ELR (cell line): ENCODE results near the gene C12orf57.

Experiments used
- DNase-seq: peaks from one replicate; pipeline ENCODE4 v3.0.0-alpha.2; 2015; ENCODE audit warnings: low read depth

The C12orf57 gene

DNA sequence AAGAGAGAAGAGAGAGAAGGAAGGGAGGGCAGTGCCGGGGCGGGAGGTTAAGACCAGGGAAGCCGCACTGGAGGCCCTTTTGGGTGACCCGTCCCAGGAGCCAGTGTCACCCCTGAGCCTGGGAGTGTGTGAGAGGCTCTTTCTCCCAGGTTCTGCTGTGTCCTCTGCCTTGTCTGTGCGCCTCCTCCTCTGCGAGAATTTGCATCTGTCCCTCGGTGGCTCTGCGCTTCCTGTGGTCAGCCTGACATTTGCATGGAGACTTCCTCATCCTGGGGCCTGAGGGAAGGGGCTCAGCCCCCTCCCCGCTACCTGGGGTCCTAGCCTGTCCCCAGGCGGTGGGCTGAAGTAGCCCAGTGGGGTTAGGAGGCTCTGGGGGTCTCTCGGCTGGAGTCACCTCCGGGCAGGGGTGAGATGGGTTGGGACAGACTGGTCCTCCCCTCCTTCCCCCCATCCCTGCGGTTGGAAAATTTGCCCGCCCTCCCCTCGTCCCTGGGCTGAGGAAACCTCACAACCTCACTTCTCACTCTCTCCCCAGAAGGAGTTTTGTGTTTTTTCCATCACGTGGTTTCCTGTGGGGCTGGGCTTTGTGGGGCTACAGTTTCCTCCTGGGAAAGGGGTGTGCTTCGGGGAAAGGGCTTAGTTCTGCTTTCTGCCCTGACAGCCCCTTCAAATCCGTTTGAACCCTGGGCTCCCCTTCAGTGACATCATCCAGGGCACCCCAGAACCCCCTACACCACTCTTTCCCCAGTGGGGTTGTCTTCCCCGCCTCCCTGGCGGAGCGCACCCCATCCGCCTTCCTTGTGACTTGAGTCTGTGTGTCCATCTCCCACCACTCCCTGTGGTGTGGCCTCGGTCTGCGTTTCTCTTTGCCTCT, 9.9 kb downstream of the C12orf57 start:
- DNase-seq, result no peak

GRCh38 chr12:6954316-6955107, 10.7 kb downstream of the C12orf57 start:
- no peak for DNase-seq

DNA sequence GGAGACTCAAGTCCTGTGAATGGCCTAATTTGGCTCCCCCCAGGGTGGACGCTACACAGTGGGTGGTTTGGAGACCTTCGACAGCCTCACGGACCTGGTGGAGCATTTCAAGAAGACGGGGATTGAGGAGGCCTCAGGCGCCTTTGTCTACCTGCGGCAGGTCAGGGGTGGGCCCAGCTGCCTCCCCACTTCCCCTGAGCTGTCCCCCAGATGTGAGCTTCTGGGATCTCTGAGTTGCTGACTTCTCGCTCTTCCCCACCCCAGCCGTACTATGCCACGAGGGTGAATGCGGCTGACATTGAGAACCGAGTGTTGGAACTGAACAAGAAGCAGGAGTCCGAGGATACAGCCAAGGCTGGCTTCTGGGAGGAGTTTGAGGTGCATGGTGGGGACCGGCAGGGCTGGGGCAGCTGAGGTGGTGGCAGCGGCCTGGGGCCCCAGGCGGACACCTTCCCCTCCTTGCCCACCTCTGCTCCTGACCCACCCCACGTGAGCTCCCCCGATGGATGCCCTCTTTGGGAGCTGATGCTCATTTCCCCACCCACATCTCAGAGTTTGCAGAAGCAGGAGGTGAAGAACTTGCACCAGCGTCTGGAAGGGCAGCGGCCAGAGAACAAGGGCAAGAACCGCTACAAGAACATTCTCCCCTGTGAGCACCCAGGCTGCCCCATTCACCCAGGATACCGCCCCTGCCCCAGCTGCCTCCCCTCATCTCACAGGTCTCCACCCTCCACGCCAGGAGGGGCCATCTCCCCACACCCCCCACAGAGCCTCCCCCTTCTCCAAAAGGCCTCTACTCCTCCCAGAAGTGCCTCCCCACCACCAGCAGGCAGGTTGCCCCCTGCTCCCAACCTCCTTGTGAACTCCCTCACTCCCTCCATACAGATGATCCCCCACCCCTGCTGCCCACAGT, 11.5 kb downstream of the C12orf57 start:
- no peak for DNase-seq

DNA sequence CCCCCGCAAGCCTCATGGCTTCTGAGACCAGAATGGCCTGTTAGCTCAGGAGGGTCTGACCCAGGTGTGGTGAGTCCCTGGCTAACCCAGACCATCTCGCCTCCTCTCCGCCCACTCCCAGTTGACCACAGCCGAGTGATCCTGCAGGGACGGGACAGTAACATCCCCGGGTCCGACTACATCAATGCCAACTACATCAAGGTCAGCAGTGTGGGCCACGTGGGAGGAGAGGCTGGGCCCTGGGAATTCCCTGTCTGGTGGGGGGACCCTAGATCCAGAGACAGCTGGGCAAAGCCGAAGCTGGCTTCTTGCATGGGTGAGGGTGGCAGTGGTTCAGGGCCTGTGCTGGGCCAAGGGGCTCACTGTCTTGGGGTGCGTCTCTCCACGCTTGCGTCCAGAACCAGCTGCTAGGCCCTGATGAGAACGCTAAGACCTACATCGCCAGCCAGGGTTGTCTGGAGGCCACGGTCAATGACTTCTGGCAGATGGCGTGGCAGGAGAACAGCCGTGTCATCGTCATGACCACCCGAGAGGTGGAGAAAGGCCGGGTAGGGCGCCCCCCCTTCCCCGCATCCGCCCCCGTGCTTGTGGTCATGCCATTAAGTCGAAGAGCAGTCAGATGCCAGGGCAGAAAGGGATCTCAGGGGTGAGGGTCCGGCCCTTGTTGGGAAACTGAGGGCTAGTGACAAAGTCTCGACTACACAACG, 12.4 kb downstream of the C12orf57 start:
- DNase-seq, result no peak

GRCh38 chr12:6957151-6957701, 13.4 kb downstream of the C12orf57 start:
- DNase-seq, result no peak

DNA sequence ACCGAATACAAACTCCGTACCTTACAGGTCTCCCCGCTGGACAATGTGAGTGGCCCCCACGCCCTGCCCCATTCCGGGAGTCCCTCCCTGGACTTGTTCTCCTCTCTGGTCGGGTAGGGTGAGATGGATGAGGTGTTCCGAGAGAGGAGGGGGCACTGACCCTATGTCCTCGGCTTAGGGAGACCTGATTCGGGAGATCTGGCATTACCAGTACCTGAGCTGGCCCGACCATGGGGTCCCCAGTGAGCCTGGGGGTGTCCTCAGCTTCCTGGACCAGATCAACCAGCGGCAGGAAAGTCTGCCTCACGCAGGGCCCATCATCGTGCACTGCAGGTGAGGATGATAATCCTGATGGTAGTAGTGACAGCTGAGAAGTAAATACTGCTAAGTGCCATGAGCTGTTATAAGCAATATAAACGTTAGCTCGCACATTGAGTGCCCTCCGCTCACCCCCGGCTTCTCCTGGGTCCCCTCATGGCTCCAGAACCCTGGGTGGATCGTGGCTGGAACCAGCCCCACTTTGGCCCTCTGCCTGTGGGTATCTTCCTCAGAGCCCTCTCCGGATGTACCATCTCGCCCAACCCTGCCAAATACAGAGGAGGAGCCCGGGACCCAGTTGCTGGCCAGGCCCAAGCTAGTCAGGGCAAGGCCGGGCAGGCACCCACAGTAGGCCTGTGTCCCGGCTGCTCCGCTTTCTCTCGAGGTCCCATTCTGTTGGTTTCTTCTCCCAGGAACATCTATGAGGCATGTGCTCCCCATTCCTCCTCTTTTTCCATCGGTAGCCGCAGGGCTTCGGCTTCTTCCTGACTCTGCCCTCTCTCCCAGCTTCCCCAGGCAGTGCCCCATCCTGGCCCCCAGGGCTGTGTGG, 14.2 kb downstream of the C12orf57 start:
- DNase-seq, result no peak

GRCh38 chr12:6958609-6959057, 14.8 kb downstream of the C12orf57 start:
- no peak for DNase-seq

- no peak for DNase-seq
These were observed 15.4 kb downstream of the C12orf57 start for GRCh38 chr12:6959058-6959804.

DNA sequence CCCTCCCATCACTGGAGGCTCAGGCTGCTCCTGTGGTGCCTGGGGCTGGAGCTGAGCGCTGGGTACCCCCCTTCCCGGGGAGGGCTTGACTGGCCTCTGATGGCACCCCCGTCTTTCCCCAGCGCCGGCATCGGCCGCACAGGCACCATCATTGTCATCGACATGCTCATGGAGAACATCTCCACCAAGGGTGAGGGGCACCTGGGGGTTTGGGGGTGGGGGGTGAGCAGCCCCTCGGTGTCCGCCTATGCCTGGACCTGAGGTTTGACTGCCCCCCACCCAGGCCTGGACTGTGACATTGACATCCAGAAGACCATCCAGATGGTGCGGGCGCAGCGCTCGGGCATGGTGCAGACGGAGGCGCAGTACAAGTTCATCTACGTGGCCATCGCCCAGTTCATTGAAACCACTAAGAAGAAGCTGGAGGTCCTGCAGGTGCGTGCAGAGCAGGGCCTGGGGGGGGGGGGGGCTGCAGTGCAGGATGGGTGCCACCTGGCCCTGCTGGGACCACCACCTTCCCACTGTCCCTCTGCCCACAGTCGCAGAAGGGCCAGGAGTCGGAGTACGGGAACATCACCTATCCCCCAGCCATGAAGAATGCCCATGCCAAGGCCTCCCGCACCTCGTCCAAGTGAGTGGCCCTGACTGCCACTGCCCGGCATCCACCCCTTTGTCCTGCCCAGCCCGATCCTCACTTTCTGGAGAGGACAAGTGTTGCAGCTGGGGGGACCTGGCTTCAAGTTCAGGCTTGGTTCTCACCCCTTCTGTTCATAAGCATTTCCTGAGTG, 16.2 kb downstream of the C12orf57 start:
- DNase-seq, result no peak

GRCh38 chr12:6960593-6961277, 16.9 kb downstream of the C12orf57 start:
- DNase-seq, result peak; percentile 57

DNA sequence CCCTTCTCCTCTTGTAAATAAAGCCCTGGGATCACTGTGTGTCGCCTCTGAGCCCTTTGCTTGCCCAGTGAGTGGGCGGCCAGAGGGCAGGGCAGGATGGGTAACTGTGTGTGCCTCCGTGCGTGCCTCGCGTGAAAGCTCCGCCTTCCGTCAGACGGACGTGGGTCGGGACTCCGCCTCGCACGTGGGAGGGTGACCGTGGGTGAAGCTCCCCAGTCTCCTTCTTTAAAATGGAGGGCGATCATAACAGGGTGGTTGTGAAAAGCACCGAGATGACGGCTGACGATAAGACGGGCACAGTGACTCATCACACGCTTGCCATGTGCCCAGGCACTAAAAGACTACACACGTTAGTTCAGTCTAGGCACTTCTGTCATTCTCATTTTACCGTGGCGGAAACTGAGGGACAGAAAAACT, 17.5 kb downstream of the C12orf57 start:
- peak; percentile 60 for DNase-seq

GRCh38 chr12:6961695-6962284, 18.0 kb downstream of the C12orf57 start:
- peak; percentile 78 for DNase-seq

GRCh38 chr12:6962285-6963015, 18.6 kb downstream of the C12orf57 start:
- DNase-seq, result no peak

DNA sequence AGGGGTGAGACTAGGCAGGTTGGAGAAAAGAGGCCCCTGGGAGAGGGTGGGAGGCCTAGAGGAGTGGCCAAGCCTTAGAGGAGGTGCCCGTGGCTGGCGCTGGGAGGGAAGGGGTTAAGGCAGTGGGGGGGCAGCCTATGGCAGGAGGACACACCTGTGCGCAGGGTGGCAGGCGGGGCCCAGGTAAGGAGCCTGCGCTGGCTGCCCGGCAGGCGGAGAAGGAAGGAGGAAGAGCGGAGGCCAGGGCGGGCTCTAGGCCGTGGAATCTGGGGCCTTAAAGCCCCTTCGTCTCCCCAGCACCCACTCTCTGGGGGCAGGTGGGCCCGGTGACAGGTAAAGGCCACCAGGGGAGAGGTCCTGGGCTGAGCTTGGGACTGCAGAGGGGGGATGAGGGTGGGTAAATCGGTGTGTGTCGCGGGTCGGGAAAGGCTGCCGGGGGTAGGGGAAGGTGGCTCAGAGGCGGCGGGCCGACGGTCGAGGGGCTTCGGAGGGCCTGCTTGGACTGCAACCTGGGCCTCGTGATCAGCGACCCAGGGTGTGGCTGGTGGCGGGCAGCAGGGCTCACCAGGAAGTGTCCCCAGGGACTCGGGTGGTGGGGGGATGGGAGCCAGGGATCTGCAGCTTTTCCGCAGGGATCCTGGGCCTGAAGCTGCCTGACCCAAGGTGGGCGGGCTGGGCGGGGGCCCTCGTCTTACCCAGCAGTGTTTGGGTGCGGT, 19.4 kb downstream of the C12orf57 start:
- no peak for DNase-seq

DNA sequence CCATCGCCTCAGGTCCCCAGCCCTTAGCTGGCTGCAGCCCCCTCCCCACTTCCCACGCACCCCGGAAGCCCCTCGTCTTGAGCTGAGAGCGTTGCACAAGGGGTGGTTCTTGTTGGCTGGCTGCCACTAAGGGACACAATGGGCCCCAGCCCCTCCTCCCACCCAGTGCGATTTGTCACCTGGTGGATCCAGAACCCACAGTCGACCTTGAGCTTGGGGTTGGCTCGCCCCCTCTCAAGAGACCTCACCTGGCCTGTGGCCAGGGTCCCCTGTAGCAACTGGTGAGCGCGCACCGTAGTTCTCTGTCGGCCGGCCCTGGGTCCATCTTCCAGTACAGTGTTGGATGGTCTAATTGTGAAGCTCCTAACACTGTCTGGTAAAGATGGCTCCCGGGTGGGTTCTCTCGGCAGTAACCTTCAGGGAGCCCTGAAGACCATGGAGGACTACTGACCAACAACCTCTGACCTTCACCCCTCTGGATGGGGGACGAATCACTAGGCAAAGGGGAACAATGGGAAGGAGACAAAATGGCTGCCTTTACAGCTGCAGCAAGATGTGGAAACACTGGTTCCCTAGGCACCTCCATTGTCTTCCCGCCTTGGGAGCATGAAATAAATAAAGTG, 20.1 kb downstream of the C12orf57 start:
- DNase-seq, result no peak

DNA sequence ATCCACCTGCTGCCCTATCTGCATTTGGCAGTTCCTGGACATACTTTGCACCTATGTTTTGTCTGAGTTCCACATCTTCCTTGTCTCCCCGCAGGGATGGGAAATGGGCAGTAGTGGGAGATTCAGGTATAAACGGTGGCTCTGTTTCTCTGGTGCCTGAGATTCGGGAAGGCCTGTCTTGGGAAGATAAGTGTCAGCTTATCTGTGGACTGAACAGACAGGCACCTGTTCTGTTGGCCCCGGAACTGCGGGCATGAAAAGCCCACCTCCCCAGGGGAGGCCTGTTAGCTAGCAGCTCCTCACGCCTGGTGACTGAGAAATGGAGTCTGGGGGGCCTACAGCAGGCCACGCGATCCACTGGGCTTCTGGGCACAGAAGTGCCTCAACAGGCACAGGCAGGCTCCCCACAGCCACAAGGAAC, 20.8 kb downstream of the C12orf57 start:
- DNase-seq, result no peak
